ENCODE results near the gene TRAIP. TPM values are rescaled to one million over a fixed set of nuclear protein-coding genes. Genes with fewer than 3 reads are reported as not detected.
"Not testable (repeated sequence)": the region's sequence is repeated elsewhere in the genome, so short reads cannot be mapped to it uniquely, and the experiment has no call there.

TRAIP gene
- total RNA-seq, 1 donor from 2014 or later: 2.3 TPM

DNA sequence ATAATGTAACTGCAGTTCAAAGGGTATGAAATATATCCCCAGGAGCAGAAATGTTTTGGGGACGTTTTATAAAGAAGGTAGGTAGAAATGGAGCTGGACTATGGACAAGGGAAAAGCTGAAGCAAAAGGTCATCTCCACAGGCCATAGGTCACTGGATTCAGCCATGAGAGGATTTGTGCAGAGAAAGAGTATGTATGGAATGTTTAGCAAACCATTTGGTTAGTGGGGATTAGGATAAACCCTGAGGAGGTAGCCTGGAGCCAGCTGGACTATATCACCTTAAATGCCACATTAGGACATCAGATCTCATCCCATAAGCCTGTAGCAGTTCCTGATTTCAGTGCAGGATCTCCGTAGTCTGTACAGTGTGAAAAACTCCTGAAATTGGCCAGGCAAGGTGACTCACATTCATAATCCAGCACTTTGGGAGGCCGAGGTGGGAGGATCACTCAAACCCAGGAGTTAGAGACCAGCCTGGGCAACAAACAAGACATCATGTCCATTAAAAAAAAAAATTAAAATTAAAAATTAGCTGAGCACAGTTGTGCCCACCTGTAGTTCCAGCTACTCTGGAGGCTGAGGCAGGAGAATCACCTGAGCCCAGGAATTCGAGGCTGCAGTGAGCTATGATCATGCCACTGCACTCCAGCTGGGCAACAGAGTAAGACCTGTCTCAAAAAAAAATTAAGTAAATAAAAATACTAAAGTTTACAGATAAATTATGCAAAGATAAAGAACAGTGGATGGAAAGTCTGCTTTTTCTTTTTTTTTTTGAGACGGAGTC lies 74.8 kb downstream of the TRAIP start:
- TF ChIP-seq, protein P1, sequence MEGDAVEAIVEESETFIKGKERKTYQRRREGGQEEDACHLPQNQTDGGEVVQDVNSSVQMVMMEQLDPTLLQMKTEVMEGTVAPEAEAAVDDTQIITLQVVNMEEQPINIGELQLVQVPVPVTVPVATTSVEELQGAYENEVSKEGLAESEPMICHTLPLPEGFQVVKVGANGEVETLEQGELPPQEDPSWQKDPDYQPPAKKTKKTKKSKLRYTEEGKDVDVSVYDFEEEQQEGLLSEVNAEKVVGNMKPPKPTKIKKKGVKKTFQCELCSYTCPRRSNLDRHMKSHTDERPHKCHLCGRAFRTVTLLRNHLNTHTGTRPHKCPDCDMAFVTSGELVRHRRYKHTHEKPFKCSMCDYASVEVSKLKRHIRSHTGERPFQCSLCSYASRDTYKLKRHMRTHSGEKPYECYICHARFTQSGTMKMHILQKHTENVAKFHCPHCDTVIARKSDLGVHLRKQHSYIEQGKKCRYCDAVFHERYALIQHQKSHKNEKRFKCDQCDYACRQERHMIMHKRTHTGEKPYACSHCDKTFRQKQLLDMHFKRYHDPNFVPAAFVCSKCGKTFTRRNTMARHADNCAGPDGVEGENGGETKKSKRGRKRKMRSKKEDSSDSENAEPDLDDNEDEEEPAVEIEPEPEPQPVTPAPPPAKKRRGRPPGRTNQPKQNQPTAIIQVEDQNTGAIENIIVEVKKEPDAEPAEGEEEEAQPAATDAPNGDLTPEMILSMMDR (IDR thresholded peaks at IDR 0.05): no peak
- Mint-ChIP-seq H3K9me3 (ENCODE audit: low read depth) (no peaks in the 10 kb centered on the region), H3K36me3 (ENCODE audit: low read depth) (peaks cover 5% of the 10 kb centered on the region), H3K4me1 (ENCODE audit: low read depth) (peaks cover 39% of the 10 kb centered on the region), H3K27me3 (ENCODE audit: low read depth) (no peaks in the 10 kb centered on the region), H3K4me3 (ENCODE audit: unreplicated experiment) (no peak overlapping the region), H3K27ac (ENCODE audit: unreplicated experiment) (no peak overlapping the region)
- no peak for DNase-seq (ENCODE audit: low spot score)

DNA sequence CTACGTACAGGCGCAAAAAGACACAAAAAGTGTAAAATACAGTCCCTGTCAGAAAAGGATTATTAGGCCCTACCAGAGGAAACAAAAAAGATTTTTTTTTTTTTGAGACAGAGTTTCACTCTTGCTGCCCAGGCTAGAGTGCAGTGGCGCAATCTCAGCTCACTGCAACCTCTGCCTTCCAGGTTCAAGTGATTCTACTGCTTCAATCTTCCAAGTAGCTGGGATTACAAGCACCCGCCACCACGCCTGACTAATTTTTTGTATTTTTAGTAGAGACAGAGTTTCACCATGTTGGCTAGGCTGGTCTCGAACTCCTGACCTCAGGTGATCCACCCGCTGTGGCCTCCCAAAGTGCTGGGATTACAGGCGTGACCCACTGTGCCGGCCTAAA lies 75.4 kb downstream of the TRAIP start:
- DNase-seq (ENCODE audit: low spot score): peak; percentile 5

DNA sequence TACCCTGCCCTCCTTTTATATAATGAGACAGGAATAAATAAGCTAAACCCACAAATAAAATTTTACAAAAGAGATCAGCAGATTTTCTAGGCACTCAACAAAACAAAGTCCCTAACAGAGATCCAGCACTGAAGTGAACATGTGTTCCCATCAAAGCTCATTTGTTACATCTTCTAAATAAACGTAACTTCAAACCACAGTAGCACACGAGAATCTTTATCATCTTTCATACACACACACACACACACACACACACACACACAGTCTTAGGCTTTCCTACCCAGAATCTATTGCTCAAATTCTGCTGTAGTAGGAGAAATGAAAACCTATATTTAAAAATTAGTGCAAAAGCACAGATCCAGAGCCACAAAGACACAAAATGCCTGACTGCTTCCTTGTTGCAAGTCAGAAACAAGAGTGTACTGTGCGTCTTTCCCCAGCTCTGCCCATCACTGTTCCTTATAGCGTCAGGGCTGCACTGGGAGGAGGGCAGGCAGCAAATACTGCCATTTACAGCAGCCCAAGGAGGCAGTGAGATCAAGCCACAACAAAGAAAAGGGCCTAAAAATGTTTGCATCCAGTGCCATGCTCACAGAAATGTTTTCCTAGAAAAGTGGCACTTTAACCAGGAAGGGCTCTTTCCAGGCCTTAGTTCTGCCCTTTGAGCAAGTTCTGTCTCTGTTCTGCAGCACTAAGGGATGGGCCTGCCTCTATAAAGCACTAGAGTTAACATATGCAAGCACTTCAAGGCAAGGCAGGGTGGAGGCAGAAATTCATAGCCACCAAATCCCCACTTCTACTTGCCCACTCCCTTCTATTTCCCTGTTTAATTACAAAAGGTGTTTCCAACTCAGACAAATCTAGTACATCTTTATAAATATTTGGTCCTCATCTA lies 76.0 kb downstream of the TRAIP start:
- no peaks in the 10 kb centered on the region for H3K27me3 Mint-ChIP-seq (ENCODE audit: low read depth)
- no peak overlapping the region for H3K4me3 Mint-ChIP-seq (ENCODE audit: unreplicated experiment)
- DNase-seq (ENCODE audit: low spot score): no peak
- H3K36me3 Mint-ChIP-seq (ENCODE audit: low read depth): peaks cover 3% of the 10 kb centered on the region
- H3K27ac Mint-ChIP-seq (ENCODE audit: unreplicated experiment): peak overlapping the region; percentile 50
- H3K4me1 Mint-ChIP-seq (ENCODE audit: low read depth): peaks cover 32% of the 10 kb centered on the region
- H3K9me3 Mint-ChIP-seq (ENCODE audit: low read depth): no peaks in the 10 kb centered on the region
- TF ChIP-seq, protein P1 (IDR thresholded peaks at IDR 0.05): no peak

More for the DNA sequence above, 75.4 kb downstream of the TRAIP start:
- not testable (repeated sequence) for H3K27me3 Mint-ChIP-seq (ENCODE audit: low read depth); H3K9me3 Mint-ChIP-seq (ENCODE audit: low read depth); H3K4me3 Mint-ChIP-seq (ENCODE audit: unreplicated experiment); H3K36me3 Mint-ChIP-seq (ENCODE audit: low read depth)
- Mint-ChIP-seq H3K27ac (ENCODE audit: unreplicated experiment) (peak overlapping the region; percentile 32), H3K4me1 (ENCODE audit: low read depth) (peaks cover 38% of the 10 kb centered on the region)

DNA sequence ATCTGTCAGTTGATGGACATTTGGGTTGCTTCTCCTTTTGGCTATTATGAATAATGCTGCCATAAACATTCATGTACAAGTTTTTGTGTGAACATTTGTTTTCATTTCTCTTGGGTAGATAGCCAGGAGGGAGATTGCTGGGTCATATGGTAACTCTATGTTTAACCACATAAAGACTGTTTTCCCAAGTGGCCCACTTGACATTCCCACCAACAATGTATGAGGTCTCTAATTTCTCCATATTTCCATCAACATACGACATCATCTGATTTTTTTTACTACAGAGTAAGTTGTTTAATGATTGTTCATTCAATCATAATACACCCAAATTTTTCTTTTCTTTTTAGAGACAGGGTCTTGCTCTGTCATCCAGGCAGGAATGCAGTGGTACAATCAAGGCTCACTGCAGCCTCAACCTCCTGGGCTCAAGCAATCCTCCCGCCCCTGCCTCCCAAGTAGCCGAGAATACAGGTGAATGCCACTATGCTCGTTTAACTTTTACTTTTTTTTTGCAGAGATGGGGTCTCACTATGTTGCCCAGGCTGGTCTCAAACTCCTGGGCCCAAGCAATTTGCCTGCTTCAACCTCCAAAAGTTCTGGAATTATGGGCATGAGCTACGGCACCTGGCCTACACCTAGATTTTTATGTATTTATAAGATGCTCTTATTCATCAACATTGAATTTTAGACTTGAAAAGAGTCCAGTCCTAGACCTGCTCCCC lies 76.8 kb downstream of the TRAIP start:
- Mint-ChIP-seq H3K27me3 (ENCODE audit: low read depth) (no peaks in the 10 kb centered on the region), H3K36me3 (ENCODE audit: low read depth) (peaks cover 3% of the 10 kb centered on the region), H3K9me3 (ENCODE audit: low read depth) (no peaks in the 10 kb centered on the region), H3K27ac (ENCODE audit: unreplicated experiment) (no peak overlapping the region), H3K4me1 (ENCODE audit: low read depth) (peaks cover 24% of the 10 kb centered on the region), H3K4me3 (ENCODE audit: unreplicated experiment) (no peak overlapping the region)
- TF ChIP-seq, protein P1 (IDR thresholded peaks at IDR 0.05): no peak
- DNase-seq (ENCODE audit: low spot score): peak; percentile 19

Small RNA genes lying within 50 kb of the gene (microRNA-seq; reads per million reads assigned to microRNA genes)
- not detected for gene MIR5193 (ENCODE audit: borderline number of aligned reads)

Other genes with a start within 250 kb of the TRAIP start
- gene APEH, start 182.2 kb downstream of the TRAIP start, total RNA-seq: 64.5 to 72.0 TPM (median 69.8 TPM) in 3 replicates
- gene MST1, start 167.1 kb downstream of the TRAIP start, total RNA-seq: 17.6 to 24.4 TPM (median 19.1 TPM) in 3 replicates
- gene RNF123, start 167.0 kb downstream of the TRAIP start, total RNA-seq: 40.1 to 46.2 TPM (median 41.4 TPM) in 3 replicates
- gene AMIGO3, start 136.9 kb downstream of the TRAIP start, total RNA-seq: 0.27 to 0.35 TPM in 2 of 3 replicates, not detected in the other
- 27.6 to 50.2 TPM (median 28.4 TPM) in 3 replicates for gene GMPPB, start 132.6 kb downstream of the TRAIP start, total RNA-seq
- 38.9 to 44.4 TPM (median 40.1 TPM) in 3 replicates for gene IP6K1, start 70.0 kb downstream of the TRAIP start, total RNA-seq
- gene CDHR4, start 56.7 kb downstream of the TRAIP start, total RNA-seq: not detected in 3 replicates
- 4.1 to 7.9 TPM (median 7.9 TPM) in 3 replicates for gene INKA1, start 53.3 kb downstream of the TRAIP start, total RNA-seq
- gene UBA7, start 42.6 kb downstream of the TRAIP start, total RNA-seq: 25.6 to 45.3 TPM (median 26.3 TPM) in 3 replicates
- not detected in 3 replicates for gene CAMKV, start 13.3 kb upstream of the TRAIP start, total RNA-seq
- gene MST1R, start 47.3 kb upstream of the TRAIP start, total RNA-seq: 0.55 to 1.1 TPM (median 0.56 TPM) in 3 replicates
- gene MON1A, start 73.2 kb upstream of the TRAIP start, total RNA-seq: 9.6 to 13.6 TPM (median 11.0 TPM) in 3 replicates
- 57.1 to 70.7 TPM (median 61.0 TPM) in 3 replicates for gene RBM6, start 83.6 kb upstream of the TRAIP start, total RNA-seq
- 119 to 147 TPM (median 127 TPM) in 3 replicates for gene RBM5, start 232.4 kb upstream of the TRAIP start, total RNA-seq

Data from chondrocyte (in vitro differentiated cells).